CD14-positive monocyte (primary cell): ENCODE results near the gene DOHH. TPM values are rescaled to one million over a fixed set of nuclear protein-coding genes. Genes with fewer than 3 reads are reported as not detected.

Source experiments
- DNase-seq, 3 donors: peaks; one replicate each; pipeline ENCODE4 v3.0.0-alpha.2; 2011 to 2022
- H2AFZ ChIP-seq: 2 replicates; pipeline ENCODE4 v1.6.0; 2012; ENCODE audit warnings: mild to moderate bottlenecking, low read depth, low read length, inconsistent platforms; ENCODE audit not compliant: insufficient read depth, poor library complexity, severe bottlenecking
- H3K27ac ChIP-seq, 2 donors: 1 replicate in 1 of 2; 2 replicates in 1 of 2; pipeline ENCODE4 v1.5.1; 2012 to 2013; ENCODE audit warnings: low read length in 2 of 2, control low read depth in 1 of 2, inconsistent platforms in 1 of 2, low read depth in 1 of 2, mild to moderate bottlenecking in 1 of 2
- H3K27me3 ChIP-seq, 2 donors: one replicate each; pipeline versions ENCODE4 v1.6.0 to v1.6.1; 2011 to 2013; ENCODE audit warnings: low read length in 2 of 2; ENCODE audit not compliant: control insufficient read depth in 2 of 2, insufficient read depth in 2 of 2
- H3K36me3 ChIP-seq, 2 donors: replicated peaks in 1 of 2; 1 replicate in 1 of 2; 2 replicates in 1 of 2; pipeline versions ENCODE4 v1.5.1 to v1.6.1; 2012 to 2013; ENCODE audit warnings: low read length in 2 of 2, control low read depth in 1 of 2, inconsistent platforms in 1 of 2, mild to moderate bottlenecking in 1 of 2; ENCODE audit not compliant: insufficient read depth in 2 of 2, control insufficient read depth in 1 of 2
- H3K4me1 ChIP-seq, 2 donors: 1 replicate in 1 of 2; 2 replicates in 1 of 2; pipeline versions ENCODE4 v1.5.1 to v1.6.1; 2012 to 2013; ENCODE audit warnings: low read length in 2 of 2, control low read depth in 1 of 2, inconsistent platforms in 1 of 2, mild to moderate bottlenecking in 1 of 2, moderate library complexity in 1 of 2; ENCODE audit not compliant: insufficient read depth in 2 of 2, control insufficient read depth in 1 of 2
- H3K4me2 ChIP-seq: replicated peaks from 2 replicates; pipeline ENCODE3; 2012; ENCODE audit warnings: low read length, moderate library complexity, mild to moderate bottlenecking; ENCODE audit not compliant: poor library complexity, severe bottlenecking; ENCODE audit errors: extremely low read depth
- H3K4me3 ChIP-seq, 3 experiments: fragments of 200-600 bp in 1 of 3; sonication (generic) in 1 of 3; replicated peaks in 1 of 3; 1 replicate in 2 of 3; 2 replicates in 1 of 3; pipeline ENCODE4 v1.5.1; 2011 to 2013; ENCODE audit warnings: low read length in 3 of 3, mild to moderate bottlenecking in 3 of 3, control low read depth in 2 of 3, low read depth in 2 of 3, inconsistent platforms in 1 of 3, moderate library complexity in 1 of 3
- H3K79me2 ChIP-seq: 2 replicates; pipeline ENCODE4 v1.6.0; 2012; ENCODE audit warnings: mild to moderate bottlenecking, control low read depth, inconsistent platforms, low read length, moderate library complexity; ENCODE audit not compliant: insufficient read depth
- H3K9ac ChIP-seq: 2 replicates; pipeline ENCODE4 v1.6.0; 2017; ENCODE audit warnings: low read length, mild to moderate bottlenecking; ENCODE audit not compliant: insufficient read depth, poor library complexity, severe bottlenecking
- H3K9me3 ChIP-seq, 2 donors: replicated peaks in 1 of 2; 1 replicate in 1 of 2; 2 replicates in 1 of 2; pipeline versions ENCODE4 v1.5.1 to v1.6.1; 2012 to 2013; ENCODE audit warnings: low read length in 2 of 2, control low read depth in 1 of 2; ENCODE audit not compliant: control insufficient read depth in 1 of 2, insufficient read depth in 1 of 2
- H4K20me1 ChIP-seq: 2 replicates; pipeline ENCODE4 v1.6.0; 2012; ENCODE audit warnings: mild to moderate bottlenecking, low read length, control low read depth, moderate library complexity; ENCODE audit not compliant: insufficient read depth
- H3K27ac Mint-ChIP-seq, 7 donors: one replicate each; pipeline ENCODE4 v1.8.0; 2020; ENCODE audit warnings: mild to moderate bottlenecking in 7 of 7, mixed read lengths in 7 of 7, moderate library complexity in 6 of 7, inconsistent platforms in 2 of 7
- H3K27me3 Mint-ChIP-seq, 3 donors: one replicate each; pipeline ENCODE4 v1.8.0; 2021 to 2022; ENCODE audit warnings: low read depth in 3 of 3, mild to moderate bottlenecking in 3 of 3, mixed read lengths in 3 of 3, moderate library complexity in 3 of 3, inconsistent platforms in 1 of 3
- H3K36me3 Mint-ChIP-seq, 2 donors: one replicate each; pipeline ENCODE4 v1.8.0; 2020; ENCODE audit warnings: mixed read lengths in 2 of 2, inconsistent platforms in 1 of 2, mild to moderate bottlenecking in 1 of 2
- H3K4me1 Mint-ChIP-seq: one replicate; pipeline ENCODE4 v1.8.0; 2020; ENCODE audit warnings: mild to moderate bottlenecking, mixed read lengths
- H3K4me3 Mint-ChIP-seq, 2 donors: one replicate each; pipeline ENCODE4 v1.8.0; 2020; ENCODE audit warnings: mild to moderate bottlenecking in 2 of 2, mixed read lengths in 2 of 2, moderate library complexity in 1 of 2
- H3K9me3 Mint-ChIP-seq, 7 donors: one replicate each; pipeline ENCODE4 v1.8.0; 2020 to 2022; ENCODE audit warnings: mixed read lengths in 7 of 7, mild to moderate bottlenecking in 6 of 7, moderate library complexity in 6 of 7, inconsistent platforms in 2 of 7
- CTCF ChIP-seq: fragments of 200-600 bp; IDR thresholded peaks from one replicate; pipeline ENCODE4 v1.8.0; 2022; ENCODE audit warnings: antibody characterized with exemption, mild to moderate bottlenecking
- WGBS: methylation state at CpG from one replicate; pipeline ENCODE4 v1.1.5; 2013; ENCODE audit warnings: missing lambda C conversion rate; ENCODE audit not compliant: insufficient coverage; 5-methylcytosine and 5-hydroxymethylcytosine counted together
- intact Hi-C, 2 donors: fragments of 100-400 bp; cut with micrococcal nuclease; formaldehyde crosslinking; loops; one replicate each; pipeline versions ENCODE4 v1.15.0 to v1.15.1; 2023
- polyA plus RNA-seq, 3 donors: library from polyadenylated mRNA; depleted of rRNA in 1 of 3; unstranded in 2 of 3; stranded (reverse) in 1 of 3; fragments of 300-500 nt in 2 of 3; fragments of >200 nt in 1 of 3; fragmentation: Illumina TruSeq in 2 of 3; gene quantifications; 1 replicate in 2 of 3; 2 replicates in 1 of 3; pipeline ENCODE4 v1.2.3, GENCODE V29; 2012 to 2021

DOHH gene
- polyA plus RNA-seq, 3 donors, result 3.7 to 4.2 (median 4.1) TPM

DNA sequence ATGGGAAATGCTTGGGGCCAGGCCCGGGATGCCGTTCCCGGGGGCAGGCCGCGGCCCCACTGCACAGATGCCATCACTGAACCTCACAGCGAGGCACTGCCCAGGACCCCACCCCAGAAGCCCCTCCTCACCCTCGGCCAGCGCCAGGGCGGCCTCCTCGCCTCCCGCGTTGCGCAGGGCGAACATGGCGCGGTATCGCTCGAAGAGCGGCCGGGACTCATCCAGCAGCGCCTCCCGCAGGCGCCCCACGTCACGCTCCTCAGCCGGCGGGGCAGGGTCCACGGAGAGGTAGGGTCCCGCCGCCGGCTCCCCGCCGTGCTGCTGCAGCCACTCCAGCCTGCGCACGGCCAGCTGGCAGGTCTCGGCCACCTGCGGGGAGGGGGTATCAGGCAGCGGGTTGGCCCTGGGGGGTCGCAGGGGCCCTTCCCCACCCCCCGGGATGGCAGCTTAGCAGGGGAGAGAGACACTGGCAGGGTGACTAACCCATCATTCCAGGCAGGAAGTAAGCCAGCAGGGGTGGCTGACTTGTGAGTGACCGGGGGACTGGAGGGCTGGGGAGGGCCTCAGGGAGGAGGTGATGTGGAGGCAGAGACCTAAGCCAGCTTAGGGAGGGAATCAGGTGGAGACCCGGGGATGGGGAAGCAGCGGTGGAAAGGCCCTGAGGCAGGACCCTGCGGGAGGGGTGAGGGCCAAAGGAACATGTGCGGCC is 8.2 kb downstream of the DOHH start:
- Mint-ChIP-seq H3K4me1 (no peaks in the 10 kb centered on the region), H3K27ac (no peak overlapping the region), H3K27me3 (peaks cover 1 to 5% (median 2%) of the 10 kb centered on the region in 3 donors), H3K9me3 (no peaks in the 10 kb centered on the region), H3K4me3 (no peak overlapping the region), H3K36me3 (peaks cover 38 to 52% of the 10 kb centered on the region in 2 donors)
- Histone ChIP-seq H3K79me2 (no peaks in the 10 kb centered on the region), H3K4me3 (no peak overlapping the region), H3K9ac (no peak overlapping the region), H4K20me1 (no peaks in the 10 kb centered on the region), H3K36me3 (peaks cover 36 to 63% of the 10 kb centered on the region in 2 donors), H3K4me2 (no peak overlapping the region), H3K9me3 (no peaks in the 10 kb centered on the region), H3K27ac (no peak overlapping the region), H2AFZ (no peak overlapping the region), H3K27me3 (no peaks in the 10 kb centered on the region), H3K4me1 (no peaks in the 10 kb centered on the region)
- DNase-seq, result no peak
- 97% methylated on average over 32 of the region's 45 CpGs for WGBS
- no peak for TF ChIP-seq CTCF
- intact Hi-C loops, result no loop called here

DNA sequence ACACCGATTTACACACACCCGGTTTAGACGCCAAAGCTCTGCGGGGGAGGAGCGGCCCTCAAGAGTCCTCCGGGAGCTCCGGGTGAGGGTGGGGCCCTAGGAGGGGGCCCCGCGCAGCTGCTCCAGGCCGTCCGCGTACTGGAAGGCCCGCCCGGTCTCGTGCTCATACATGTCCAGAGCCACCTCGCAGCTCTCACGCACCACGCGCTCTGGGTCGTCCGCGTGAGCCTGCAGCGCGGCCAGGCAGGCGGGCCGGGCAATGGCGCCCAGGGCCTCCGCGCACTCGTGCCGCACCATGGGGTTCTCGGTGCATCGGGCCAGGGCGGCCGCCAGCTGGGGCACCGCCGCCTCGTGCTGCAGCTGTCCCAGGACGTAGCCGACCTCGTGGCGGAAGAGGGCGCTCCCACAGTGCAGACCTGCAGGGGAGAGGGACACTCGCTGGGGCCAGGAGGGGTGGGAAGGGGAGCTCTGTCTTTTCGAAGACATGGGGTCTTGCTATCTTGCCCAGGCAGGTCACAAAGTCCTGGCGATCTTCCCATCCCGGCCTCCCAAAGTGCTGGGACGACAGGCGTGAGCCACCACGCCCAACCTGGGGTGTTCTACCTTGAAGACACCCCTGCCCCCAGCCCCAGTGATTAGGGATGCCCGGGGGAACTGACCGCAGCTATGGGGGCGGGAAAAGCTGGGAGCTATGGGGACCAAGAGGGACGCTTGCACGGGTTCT is 8.9 kb downstream of the DOHH start:
- Histone ChIP-seq H3K9me3 (no peaks in the 10 kb centered on the region), H3K9ac (no peak overlapping the region), H4K20me1 (no peaks in the 10 kb centered on the region), H3K36me3 (peaks cover 34 to 56% of the 10 kb centered on the region in 2 donors), H3K4me1 (no peaks in the 10 kb centered on the region), H3K79me2 (no peaks in the 10 kb centered on the region), H3K27me3 (no peaks in the 10 kb centered on the region), H2AFZ (no peak overlapping the region), H3K4me2 (no peak overlapping the region), H3K27ac (no peak overlapping the region), H3K4me3 (no peak overlapping the region)
- Mint-ChIP-seq H3K4me1 (no peaks in the 10 kb centered on the region), H3K27me3 (peaks cover 1 to 5% (median 2%) of the 10 kb centered on the region in 3 donors), H3K9me3 (no peaks in the 10 kb centered on the region), H3K36me3 (peaks cover 36 to 50% of the 10 kb centered on the region in 2 donors), H3K27ac (no peak overlapping the region), H3K4me3 (no peak overlapping the region)
- DNase-seq, result no peak
- TF ChIP-seq CTCF, result no peak
- intact Hi-C loops, result no loop called here
- whole genome bisulfite sequencing, result 98% methylated on average over 52 of the region's 55 CpGs
